PFSK-1 (cell line): ENCODE measurements around the gene NAA38.

ENCODE experiments used
- FOXP2 ChIP-seq: optimal IDR thresholded peaks from 2 replicates; pipeline ENCODE3; 2011; ENCODE audit warnings: borderline replicate concordance, control low read depth, inconsistent platforms; ENCODE audit not compliant: insufficient read depth; ENCODE audit errors: extremely low read length, extremely low read depth
- POLR2AphosphoS5 ChIP-seq: IDR thresholded peaks from 2 replicates; pipeline ENCODE4 v1.6.1; 2012; ENCODE audit warnings: low read depth, mild to moderate bottlenecking, control low read depth, low read length, moderate library complexity
- SIN3A ChIP-seq: IDR thresholded peaks from 2 replicates; pipeline ENCODE4 v1.6.1; 2012; ENCODE audit warnings: mild to moderate bottlenecking, low read length, moderate library complexity, borderline replicate concordance; ENCODE audit not compliant: insufficient read depth
- TAF1 ChIP-seq: IDR thresholded peaks from 2 replicates; pipeline ENCODE4 v1.6.1; 2012; ENCODE audit warnings: low read length, control low read depth, borderline replicate concordance; ENCODE audit not compliant: insufficient read depth
- TF ChIP-seq, protein P1 (sequence below), 2 experiments: IDR thresholded peaks; 2 replicates each; pipeline versions ENCODE4 v1.6.1 to v1.8.0; 2011 to 2012; ENCODE audit warnings: low read depth in 2 of 2, low read length in 2 of 2, control low read depth in 1 of 2, inconsistent platforms in 1 of 2, mild to moderate bottlenecking in 1 of 2, moderate library complexity in 1 of 2; ENCODE audit not compliant: insufficient read depth in 1 of 2

Gene NAA38

DNA sequence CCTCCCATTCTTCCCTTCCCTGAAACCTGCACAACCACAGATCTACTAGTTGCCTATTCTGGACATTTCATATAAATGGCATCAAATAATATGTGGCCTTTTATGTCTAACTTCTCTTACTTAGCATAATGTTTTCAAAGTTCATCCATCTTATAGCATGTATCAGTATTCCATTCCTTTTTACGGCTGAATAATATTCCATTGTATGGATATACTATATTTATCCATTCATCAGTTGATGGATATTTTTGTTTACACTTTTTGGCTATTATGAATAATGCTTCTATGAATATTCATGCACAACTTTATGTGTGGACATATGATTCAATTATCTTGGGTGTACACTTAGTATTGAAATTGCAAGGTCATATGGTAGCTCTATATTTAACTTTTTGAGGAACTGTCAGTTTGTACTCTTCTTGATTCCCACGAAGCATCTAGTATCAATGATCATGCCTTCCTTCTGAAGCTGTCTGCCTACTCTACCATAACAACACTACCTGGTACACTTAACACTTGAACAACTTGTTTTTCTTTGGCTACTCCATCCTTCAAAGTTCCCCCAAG is 18.5 kb upstream of the NAA38 start:
- TF ChIP-seq POLR2AphosphoS5 (no peak), SIN3A (no peak), TAF1 (no peak), FOXP2 (no peak)
- TF ChIP-seq, protein P1, sequence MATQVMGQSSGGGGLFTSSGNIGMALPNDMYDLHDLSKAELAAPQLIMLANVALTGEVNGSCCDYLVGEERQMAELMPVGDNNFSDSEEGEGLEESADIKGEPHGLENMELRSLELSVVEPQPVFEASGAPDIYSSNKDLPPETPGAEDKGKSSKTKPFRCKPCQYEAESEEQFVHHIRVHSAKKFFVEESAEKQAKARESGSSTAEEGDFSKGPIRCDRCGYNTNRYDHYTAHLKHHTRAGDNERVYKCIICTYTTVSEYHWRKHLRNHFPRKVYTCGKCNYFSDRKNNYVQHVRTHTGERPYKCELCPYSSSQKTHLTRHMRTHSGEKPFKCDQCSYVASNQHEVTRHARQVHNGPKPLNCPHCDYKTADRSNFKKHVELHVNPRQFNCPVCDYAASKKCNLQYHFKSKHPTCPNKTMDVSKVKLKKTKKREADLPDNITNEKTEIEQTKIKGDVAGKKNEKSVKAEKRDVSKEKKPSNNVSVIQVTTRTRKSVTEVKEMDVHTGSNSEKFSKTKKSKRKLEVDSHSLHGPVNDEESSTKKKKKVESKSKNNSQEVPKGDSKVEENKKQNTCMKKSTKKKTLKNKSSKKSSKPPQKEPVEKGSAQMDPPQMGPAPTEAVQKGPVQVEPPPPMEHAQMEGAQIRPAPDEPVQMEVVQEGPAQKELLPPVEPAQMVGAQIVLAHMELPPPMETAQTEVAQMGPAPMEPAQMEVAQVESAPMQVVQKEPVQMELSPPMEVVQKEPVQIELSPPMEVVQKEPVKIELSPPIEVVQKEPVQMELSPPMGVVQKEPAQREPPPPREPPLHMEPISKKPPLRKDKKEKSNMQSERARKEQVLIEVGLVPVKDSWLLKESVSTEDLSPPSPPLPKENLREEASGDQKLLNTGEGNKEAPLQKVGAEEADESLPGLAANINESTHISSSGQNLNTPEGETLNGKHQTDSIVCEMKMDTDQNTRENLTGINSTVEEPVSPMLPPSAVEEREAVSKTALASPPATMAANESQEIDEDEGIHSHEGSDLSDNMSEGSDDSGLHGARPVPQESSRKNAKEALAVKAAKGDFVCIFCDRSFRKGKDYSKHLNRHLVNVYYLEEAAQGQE (IDR thresholded peaks at IDR 0.05; ENCODE audit: insufficient read depth in 1 of 2, low read depth in 2 of 2, low read length in 2 of 2), result no peak

DNA sequence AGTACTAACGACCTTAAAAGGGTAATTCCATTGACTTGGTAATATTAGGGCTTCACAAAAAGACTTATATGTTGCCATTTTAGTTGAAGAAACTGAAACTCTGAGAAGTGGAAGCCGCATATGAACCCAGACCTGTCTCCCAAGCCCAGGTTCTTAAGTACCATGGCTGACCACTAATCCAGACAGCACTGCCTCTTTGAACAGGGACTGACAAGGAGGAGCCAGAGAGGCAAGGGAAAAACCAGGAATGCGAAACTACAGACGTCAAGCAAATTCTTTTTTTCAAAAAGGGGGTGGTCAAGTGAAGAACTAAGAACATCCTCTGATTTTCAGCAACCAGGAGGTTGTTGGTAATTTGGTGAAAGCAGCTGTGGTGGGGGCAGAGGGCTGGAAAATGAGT is 15.7 kb upstream of the NAA38 start:
- no peak for TF ChIP-seq TAF1
- no peak for TF ChIP-seq POLR2AphosphoS5
- TF ChIP-seq FOXP2, result no peak
- TF ChIP-seq, protein P1 (IDR thresholded peaks at IDR 0.05; ENCODE audit: insufficient read depth in 1 of 2, low read depth in 2 of 2, low read length in 2 of 2), result no peak
- no peak for TF ChIP-seq SIN3A

DNA sequence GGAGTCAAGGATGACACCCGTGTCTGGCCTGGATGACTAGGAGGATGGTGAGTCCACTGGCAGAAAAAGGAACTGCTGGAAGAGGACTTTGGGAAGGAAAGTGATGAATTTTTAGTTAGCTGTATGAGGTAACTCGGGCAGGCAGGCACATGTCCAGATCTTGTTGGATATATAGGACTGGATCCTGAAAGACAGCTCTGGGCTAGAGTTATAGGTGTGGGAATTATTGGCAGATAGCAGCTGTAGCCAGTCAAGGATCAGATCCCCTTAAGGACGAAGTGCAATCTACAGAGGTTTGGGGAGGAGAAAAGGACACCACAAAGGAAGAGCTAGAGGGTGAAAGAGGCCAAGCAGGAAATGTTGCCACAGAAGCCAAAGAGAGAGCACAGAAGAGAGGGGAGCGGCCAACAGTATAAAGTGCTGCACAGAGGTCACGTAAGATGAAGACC is 10.5 kb upstream of the NAA38 start:
- TF ChIP-seq FOXP2 (no peak), POLR2AphosphoS5 (no peak), TAF1 (no peak), SIN3A (no peak)
- TF ChIP-seq, protein P1 (IDR thresholded peaks at IDR 0.05; ENCODE audit: insufficient read depth in 1 of 2, low read depth in 2 of 2, low read length in 2 of 2), result no peak

DNA sequence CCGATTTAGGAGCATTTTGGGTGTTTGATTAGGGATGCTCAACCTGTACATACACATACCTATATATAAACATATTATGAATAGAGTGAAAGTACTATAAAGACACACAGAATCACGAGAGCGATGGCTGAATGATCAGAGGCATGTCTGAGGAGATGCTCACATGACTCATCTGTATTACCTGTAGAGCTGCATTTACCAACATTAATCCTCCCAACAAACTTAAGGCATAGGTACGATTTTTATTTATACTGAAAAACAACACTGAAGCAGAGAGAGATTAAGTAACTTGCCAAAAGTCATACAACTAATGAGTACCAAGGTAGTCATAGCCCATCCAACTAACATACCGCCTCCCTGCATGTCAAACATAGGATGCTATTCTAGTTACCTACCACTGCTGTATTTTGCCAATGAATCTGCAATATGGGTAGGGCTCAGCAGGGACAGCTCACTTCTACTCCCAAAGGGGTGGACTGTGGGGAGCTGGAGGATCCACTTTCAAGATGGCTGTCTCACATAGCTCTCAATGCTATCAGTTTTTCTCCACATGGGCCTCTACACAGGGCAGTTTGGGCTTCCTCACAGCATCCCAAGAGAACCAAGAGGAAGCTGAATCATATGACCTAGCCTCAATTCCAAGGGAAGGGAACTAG is 7.8 kb upstream of the NAA38 start:
- TF ChIP-seq, protein P1 (IDR thresholded peaks at IDR 0.05; ENCODE audit: insufficient read depth in 1 of 2, low read depth in 2 of 2, low read length in 2 of 2), result no peak
- TF ChIP-seq SIN3A (no peak), TAF1 (no peak), FOXP2 (no peak), POLR2AphosphoS5 (no peak)
